ENCODE data around the gene A1BG. TPM values are rescaled to one million over a fixed set of nuclear protein-coding genes. Genes with fewer than 3 reads are reported as not detected.

Gene A1BG
- total RNA-seq, 1 experiment from 2014 or later, result 1.2 TPM

GRCh38 chr19:58380662-58381459 lies 27.6 kb upstream of the A1BG start, which contains the start of gene ZNF837:
Gene ZNF837 (minus strand): TSS chr19:58381030. CDS start chr19:58369332, 11,698 bp downstream.
- H3K9me3 ChIP-seq (ENCODE audit: control insufficient read depth in 1 of 2, insufficient read depth in 1 of 2, low read depth in 1 of 2, low read length in 2 of 2), result no peaks in the 10 kb centered on the region
- peak within 1 kb of the TSS; percentile 89 for H3K9ac ChIP-seq (ENCODE audit: low read length)
- ChIA-PET POLR2A (interaction anchor here (0.6 kb wide), 1 partner anchor 140 kb away, joined by 3 read pairs; no protein-coding TSS in a partner anchor), RAD21 (ENCODE audit: low non-redundant PET in 1 of 2, low total read pairs in 2 of 2, uncharacterized antibody in 2 of 2, unreplicated experiment in 2 of 2) (no interaction called here), CTCF (no interaction called here)
- H3K79me2 ChIP-seq (ENCODE audit: insufficient read depth, low read length), result peaks cover 18% of the 10 kb centered on the region
- intact Hi-C loops (cut with micrococcal nuclease), result loop anchor here (1.0 kb wide), 1 partner anchor 19 kb away; the partner anchor contains the start of gene ZNF497
- H3K4me3 ChIP-seq (replicated peaks in 1 of 2; ENCODE audit: low read depth in 1 of 2, low read length in 2 of 2), result peak within 1 kb of the TSS; percentile 59 to 92
- ATAC-seq, result peak; percentile 87
- no peak within 1 kb of the TSS for H2AFZ ChIP-seq (ENCODE audit: low read depth, low read length, poor library complexity, severe bottlenecking)
- 0 out of 4 replicates have a peak, but pooled peaks cover 0 to 2% of the 10 kb centered on the region in 2 experiments for H3K36me3 ChIP-seq (ENCODE audit: control insufficient read depth in 1 of 2, insufficient read depth in 2 of 2, low read length in 2 of 2)
- no peaks in the 10 kb centered on the region for H4K20me1 ChIP-seq (ENCODE audit: insufficient read depth)
- peak within 1 kb of the TSS; percentile 100 for H3K4me2 ChIP-seq (ENCODE audit: low read length)
- no peaks in the 10 kb centered on the region for H3K9me2 ChIP-seq (ENCODE audit: insufficient read depth)
- BruUV-seq (replicated peaks), result no TSS peak
- peaks cover 20 to 37% of the 10 kb centered on the region in 2 experiments for H3K4me1 ChIP-seq (ENCODE audit: control insufficient read depth in 1 of 2, insufficient read depth in 2 of 2, low read length in 2 of 2)
- peak; percentile 100 for DNase-seq (ENCODE audit: low read depth, low spot score)
- H3K27ac ChIP-seq (ENCODE audit: low read depth, low read length), result peak within 1 kb of the TSS; percentile 92
- TF ChIP-seq MAX (IDR thresholded peaks at IDR 0.05) (peak; percentile 93), ELF1 (IDR thresholded peaks at IDR 0.05; ENCODE audit: borderline replicate concordance, low read depth) (peak; percentile 92; the same call in 1 of the 2 replicates), POLR2A (IDR thresholded peaks at IDR 0.05; ENCODE audit: borderline replicate concordance, extremely low read depth, insufficient read depth, insufficient read length) (peak; percentile 44), YY1 (IDR thresholded peaks at IDR 0.05; ENCODE audit: extremely low read depth, insufficient replicate concordance, low read depth, low read length) (peak; percentile 82), CBX3 (IDR thresholded peaks at IDR 0.05; ENCODE audit: low read depth) (peak; percentile 96), ZFX (IDR thresholded peaks at IDR 0.05) (peak; percentile 96), EZH2 (IDR thresholded peaks at IDR 0.05) (no peak), SP1 (IDR thresholded peaks at IDR 0.05; ENCODE audit: low read depth) (peak; percentile 90), TCF7L2 (IDR thresholded peaks at IDR 0.05; ENCODE audit: borderline replicate concordance, extremely low read depth, insufficient read depth, insufficient read length) (peak; percentile 93), CTCF (IDR thresholded peaks at IDR 0.05 in 2 of 3, conservative IDR thresholded peaks at IDR 0.05 in 1 of 3; ENCODE audit: borderline replicate concordance in 1 of 3, insufficient read depth in 1 of 3, low read depth in 2 of 3, low read length in 2 of 3) (no peak), EGR1 (IDR thresholded peaks at IDR 0.05; ENCODE audit: low read depth) (peak; percentile 85), ZBTB33 (IDR thresholded peaks at IDR 0.05; ENCODE audit: extremely low read depth, insufficient replicate concordance, low read length) (peak; percentile 30), SIN3A (IDR thresholded peaks at IDR 0.05; ENCODE audit: low read depth) (peak; percentile 82), POLR2AphosphoS5 (IDR thresholded peaks at IDR 0.05; ENCODE audit: low read depth, low read length) (peak; percentile 79), CEBPB (IDR thresholded peaks at IDR 0.05; ENCODE audit: low read depth) (no peak)
- no peaks in the 10 kb centered on the region for H3K27me3 ChIP-seq (ENCODE audit: insufficient read depth, low read length)
